GM21619 (cell line): ENCODE data around the gene APBA2.

Source experiments
- ATAC-seq: cut with Tn5 transposase; IDR thresholded peaks from one replicate; pipeline ENCODE4 v1.9.1; 2021; ENCODE audit not compliant: unreplicated experiment

The APBA2 gene

GRCh38 chr15:28914046-28914445 lies 28.3 kb downstream of the APBA2 start:
- ATAC-seq: no peak

GRCh38 chr15:28914483-28915023 lies 28.8 kb downstream of the APBA2 start:
- ATAC-seq: no peak

- ATAC-seq: no peak
Observed at GRCh38 chr15:28915041-28915810, 29.5 kb downstream of the APBA2 start.

- ATAC-seq: no peak
Observed at GRCh38 chr15:28915935-28916334, 30.2 kb downstream of the APBA2 start.

- ATAC-seq: no peak
Observed at GRCh38 chr15:28917791-28918140, 32.0 kb downstream of the APBA2 start.

GRCh38 chr15:28918141-28918983 lies 32.6 kb downstream of the APBA2 start:
- no peak for ATAC-seq

- no peak for ATAC-seq
Observed at GRCh38 chr15:28919201-28919635, 33.4 kb downstream of the APBA2 start.

GRCh38 chr15:28919679-28920655 lies 34.2 kb downstream of the APBA2 start:
- ATAC-seq: no peak

GRCh38 chr15:28920781-28921331 lies 35.1 kb downstream of the APBA2 start:
- ATAC-seq: no peak

- ATAC-seq: no peak
Observed at GRCh38 chr15:28921336-28921735, 35.6 kb downstream of the APBA2 start.

- no peak for ATAC-seq
Observed at GRCh38 chr15:28921919-28922706, 36.3 kb downstream of the APBA2 start.

- no peak for ATAC-seq
Observed at GRCh38 chr15:28922707-28923012, 36.9 kb downstream of the APBA2 start.

- no peak for ATAC-seq
Observed at GRCh38 chr15:28923726-28924280, 38.0 kb downstream of the APBA2 start.

GRCh38 chr15:28927043-28927442 lies 41.3 kb downstream of the APBA2 start:
- ATAC-seq: no peak

GRCh38 chr15:28929200-28929599 lies 43.4 kb downstream of the APBA2 start:
- no peak for ATAC-seq

GRCh38 chr15:28930011-28930410 lies 44.2 kb downstream of the APBA2 start:
- no peak for ATAC-seq

- ATAC-seq: no peak
Observed at GRCh38 chr15:28930476-28931291, 44.9 kb downstream of the APBA2 start.

GRCh38 chr15:28931828-28932227 lies 46.1 kb downstream of the APBA2 start:
- ATAC-seq: no peak

- no peak for ATAC-seq
Observed at GRCh38 chr15:28932361-28932760, 46.6 kb downstream of the APBA2 start.
